Measurements from ENCODE around the gene ZNF521. TPM values are rescaled to one million over a fixed set of nuclear protein-coding genes. Genes with fewer than 3 reads are reported as not detected.

ZNF521 gene
- total and polyA plus RNA-seq, 2 of the 13 experiments (the other 11 are each of a cell fraction or from before 2014, with no cell fraction given) = 0.02 TPM; not detected in 1

GRCh38 chr18:25327584-25327983 is 24.4 kb downstream of the ZNF521 start (continued):
- TF ChIP-seq, protein P1, sequence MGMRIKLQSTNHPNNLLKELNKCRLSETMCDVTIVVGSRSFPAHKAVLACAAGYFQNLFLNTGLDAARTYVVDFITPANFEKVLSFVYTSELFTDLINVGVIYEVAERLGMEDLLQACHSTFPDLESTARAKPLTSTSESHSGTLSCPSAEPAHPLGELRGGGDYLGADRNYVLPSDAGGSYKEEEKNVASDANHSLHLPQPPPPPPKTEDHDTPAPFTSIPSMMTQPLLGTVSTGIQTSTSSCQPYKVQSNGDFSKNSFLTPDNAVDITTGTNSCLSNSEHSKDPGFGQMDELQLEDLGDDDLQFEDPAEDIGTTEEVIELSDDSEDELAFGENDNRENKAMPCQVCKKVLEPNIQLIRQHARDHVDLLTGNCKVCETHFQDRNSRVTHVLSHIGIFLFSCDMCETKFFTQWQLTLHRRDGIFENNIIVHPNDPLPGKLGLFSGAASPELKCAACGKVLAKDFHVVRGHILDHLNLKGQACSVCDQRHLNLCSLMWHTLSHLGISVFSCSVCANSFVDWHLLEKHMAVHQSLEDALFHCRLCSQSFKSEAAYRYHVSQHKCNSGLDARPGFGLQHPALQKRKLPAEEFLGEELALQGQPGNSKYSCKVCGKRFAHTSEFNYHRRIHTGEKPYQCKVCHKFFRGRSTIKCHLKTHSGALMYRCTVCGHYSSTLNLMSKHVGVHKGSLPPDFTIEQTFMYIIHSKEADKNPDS (CRISPR knock-in tag; IDR thresholded peaks at IDR 0.05) = no peak
- TF ChIP-seq GMEB1 (CRISPR knock-in tag; IDR thresholded peaks at IDR 0.05; ENCODE audit: borderline replicate concordance) = no peak
- TF ChIP-seq, protein P2, sequence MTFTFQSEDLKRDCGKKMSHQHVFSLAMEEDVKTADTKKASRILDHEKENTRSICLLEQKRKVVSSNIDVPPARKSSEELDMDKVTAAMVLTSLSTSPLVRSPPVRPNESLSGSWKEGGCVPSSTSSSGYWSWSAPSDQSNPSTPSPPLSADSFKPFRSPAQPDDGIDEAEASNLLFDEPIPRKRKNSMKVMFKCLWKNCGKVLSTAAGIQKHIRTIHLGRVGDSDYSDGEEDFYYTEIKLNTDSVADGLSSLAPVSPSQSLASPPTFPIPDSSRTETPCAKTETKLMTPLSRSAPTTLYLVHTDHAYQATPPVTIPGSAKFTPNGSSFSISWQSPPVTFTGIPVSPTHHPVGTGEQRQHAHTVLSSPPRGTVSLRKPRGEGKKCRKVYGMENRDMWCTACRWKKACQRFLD (CRISPR knock-in tag; IDR thresholded peaks at IDR 0.05; ENCODE audit: borderline replicate concordance) = no peak
- no peak for TF ChIP-seq SMAD3 (CRISPR knock-in tag; IDR thresholded peaks at IDR 0.05)
- TF ChIP-seq ZNF660 (CRISPR knock-in tag; IDR thresholded peaks at IDR 0.05; ENCODE audit: borderline replicate concordance, low read depth) = no peak
- TF ChIP-seq, protein P3, sequence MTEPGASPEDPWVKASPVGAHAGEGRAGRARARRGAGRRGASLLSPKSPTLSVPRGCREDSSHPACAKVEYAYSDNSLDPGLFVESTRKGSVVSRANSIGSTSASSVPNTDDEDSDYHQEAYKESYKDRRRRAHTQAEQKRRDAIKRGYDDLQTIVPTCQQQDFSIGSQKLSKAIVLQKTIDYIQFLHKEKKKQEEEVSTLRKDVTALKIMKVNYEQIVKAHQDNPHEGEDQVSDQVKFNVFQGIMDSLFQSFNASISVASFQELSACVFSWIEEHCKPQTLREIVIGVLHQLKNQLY (CRISPR knock-in tag; IDR thresholded peaks at IDR 0.05) = no peak
- TF ChIP-seq, protein P4, sequence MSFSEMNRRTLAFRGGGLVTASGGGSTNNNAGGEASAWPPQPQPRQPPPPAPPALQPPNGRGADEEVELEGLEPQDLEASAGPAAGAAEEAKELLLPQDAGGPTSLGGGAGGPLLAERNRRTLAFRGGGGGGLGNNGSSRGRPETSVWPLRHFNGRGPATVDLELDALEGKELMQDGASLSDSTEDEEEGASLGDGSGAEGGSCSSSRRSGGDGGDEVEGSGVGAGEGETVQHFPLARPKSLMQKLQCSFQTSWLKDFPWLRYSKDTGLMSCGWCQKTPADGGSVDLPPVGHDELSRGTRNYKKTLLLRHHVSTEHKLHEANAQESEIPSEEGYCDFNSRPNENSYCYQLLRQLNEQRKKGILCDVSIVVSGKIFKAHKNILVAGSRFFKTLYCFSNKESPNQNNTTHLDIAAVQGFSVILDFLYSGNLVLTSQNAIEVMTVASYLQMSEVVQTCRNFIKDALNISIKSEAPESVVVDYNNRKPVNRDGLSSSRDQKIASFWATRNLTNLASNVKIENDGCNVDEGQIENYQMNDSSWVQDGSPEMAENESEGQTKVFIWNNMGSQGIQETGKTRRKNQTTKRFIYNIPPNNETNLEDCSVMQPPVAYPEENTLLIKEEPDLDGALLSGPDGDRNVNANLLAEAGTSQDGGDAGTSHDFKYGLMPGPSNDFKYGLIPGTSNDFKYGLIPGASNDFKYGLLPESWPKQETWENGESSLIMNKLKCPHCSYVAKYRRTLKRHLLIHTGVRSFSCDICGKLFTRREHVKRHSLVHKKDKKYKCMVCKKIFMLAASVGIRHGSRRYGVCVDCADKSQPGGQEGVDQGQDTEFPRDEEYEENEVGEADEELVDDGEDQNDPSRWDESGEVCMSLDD (CRISPR knock-in tag; IDR thresholded peaks at IDR 0.05; ENCODE audit: borderline replicate concordance) = no peak
- no peak for TF ChIP-seq ZNF501 (CRISPR knock-in tag; IDR thresholded peaks at IDR 0.05)
- no peak for TF ChIP-seq PAX8 (CRISPR knock-in tag; IDR thresholded peaks at IDR 0.05; ENCODE audit: borderline replicate concordance)
- TF ChIP-seq HIVEP1 (CRISPR knock-in tag; IDR thresholded peaks at IDR 0.05) = no peak
- no peak for TF ChIP-seq ZSCAN31 (CRISPR knock-in tag; IDR thresholded peaks at IDR 0.05; ENCODE audit: low read depth)
